Measurements from ENCODE around the gene SRP14. TPM values are rescaled to one million over a fixed set of nuclear protein-coding genes. Genes with fewer than 3 reads are reported as not detected.

SRP14 gene
- polyA plus RNA-seq, 1 experiment = 305 TPM

DNA sequence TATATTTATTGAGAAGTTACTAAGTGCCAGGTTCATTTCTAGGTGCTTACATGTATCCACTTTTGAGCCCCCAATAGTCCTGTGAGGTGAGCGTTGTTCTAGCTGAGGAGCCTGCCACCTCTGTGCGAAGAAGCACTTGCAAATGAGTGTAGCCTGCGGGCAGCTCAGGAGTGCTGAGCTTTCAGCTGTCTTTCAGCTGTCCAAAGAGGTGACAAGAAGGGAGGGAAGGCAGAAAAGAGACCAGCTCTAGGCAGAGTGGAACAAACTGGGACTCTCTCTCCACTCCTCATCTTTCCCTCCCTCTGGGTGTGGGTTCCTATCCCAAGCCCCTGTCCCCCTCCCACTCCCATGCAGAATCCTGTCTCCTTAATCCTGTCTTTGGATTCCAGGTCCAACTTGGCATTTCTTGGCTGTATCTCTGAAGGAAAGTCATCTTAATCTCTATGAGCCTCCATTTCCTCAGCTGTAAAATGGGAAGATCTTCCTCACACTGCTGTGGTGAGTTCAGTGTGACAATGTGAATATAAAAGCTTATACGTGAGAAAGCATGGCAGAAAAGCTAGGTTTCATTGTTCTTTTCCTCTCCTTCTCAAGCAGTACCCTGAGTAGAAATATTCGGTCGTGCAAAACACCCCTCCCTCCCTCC lies 6.7 kb upstream of the SRP14 start:
- no peaks in the 10 kb centered on the region for H3K27me3 ChIP-seq (ENCODE audit: control insufficient read depth, insufficient read depth, low read length)
- no peak for DNase-seq (ENCODE audit: low read depth)
- no peak for TF ChIP-seq CTCF (IDR thresholded peaks at IDR 0.05; ENCODE audit: insufficient read depth, low read depth, low read length)
- POLR2A ChIA-PET = no interaction called here
- no peak overlapping the region for H3K4me3 ChIP-seq (ENCODE audit: low read depth, low read length)
- H3K36me3 ChIP-seq (ENCODE audit: control insufficient read depth, insufficient read depth, low read length) = no peaks in the 10 kb centered on the region
- CTCF ChIA-PET = interaction anchor here (0.6 to 5.7 kb wide), 38 partner anchors 10 to 1780 kb away, joined by 3 to 93 read pairs (median 4); partner anchors contain the start of gene BMF

- ChIA-PET POLR2A (no interaction called here), CTCF (interaction anchor here (0.6 to 5.7 kb wide), 46 partner anchors 10 to 1780 kb away, joined by 3 to 93 read pairs (median 4); partner anchors contain the start of gene BMF)
- peak; percentile 97 for TF ChIP-seq CTCF (IDR thresholded peaks at IDR 0.05; ENCODE audit: insufficient read depth, low read depth, low read length)
- Histone ChIP-seq H3K36me3 (ENCODE audit: control insufficient read depth, insufficient read depth, low read length) (no peaks in the 10 kb centered on the region), H3K27me3 (ENCODE audit: control insufficient read depth, insufficient read depth, low read length) (no peaks in the 10 kb centered on the region), H3K4me3 (ENCODE audit: low read depth, low read length) (no peak overlapping the region)
- no peak for DNase-seq (ENCODE audit: low read depth)
Measured at GRCh38 chr15:40044717-40045571, 6.0 kb upstream of the SRP14 start.

DNA sequence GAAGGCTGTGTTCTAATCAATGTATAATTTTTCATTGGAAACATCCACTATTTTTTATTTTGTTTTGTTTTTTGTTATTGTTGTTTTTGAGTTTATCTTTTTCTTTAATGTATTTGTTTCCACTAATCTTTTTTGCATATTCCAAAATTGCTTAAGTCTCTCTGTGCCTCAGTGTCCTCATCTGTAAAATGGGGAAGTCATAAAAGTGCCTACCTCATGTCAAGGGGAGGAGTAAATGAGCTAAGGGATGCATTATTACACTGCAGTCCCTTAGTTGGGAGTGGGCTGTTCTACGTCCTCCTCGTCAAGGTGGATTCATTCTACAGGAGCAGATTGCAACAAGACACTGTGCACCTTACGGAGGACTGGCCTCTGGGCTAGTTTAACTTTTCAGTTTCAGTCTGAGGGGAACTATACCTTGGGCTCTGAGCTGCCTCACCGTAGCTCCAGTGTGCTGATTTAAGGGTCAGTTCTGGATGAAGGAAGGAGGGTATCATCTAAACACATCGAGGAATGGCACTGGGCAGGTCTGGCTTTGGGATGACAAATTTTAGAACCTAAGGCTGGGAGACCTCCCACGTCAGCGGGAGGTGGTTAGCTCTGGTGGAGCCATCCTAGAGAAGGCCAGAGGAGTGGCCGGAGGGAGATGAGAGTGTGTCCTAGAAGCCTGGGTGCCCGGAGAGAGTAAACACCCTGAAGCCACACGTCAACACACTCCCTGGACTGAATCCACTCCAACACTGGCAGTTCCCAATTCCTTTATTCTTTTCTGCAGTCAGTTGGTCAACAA lies 5.1 kb upstream of the SRP14 start:
- POLR2A ChIA-PET = interaction anchor here (0.5 kb wide), 1 partner anchor 10 kb away, joined by 6 read pairs; no protein-coding TSS in a partner anchor
- Histone ChIP-seq H3K27me3 (ENCODE audit: control insufficient read depth, insufficient read depth, low read length) (no peaks in the 10 kb centered on the region), H3K36me3 (ENCODE audit: control insufficient read depth, insufficient read depth, low read length) (no peaks in the 10 kb centered on the region), H3K4me3 (ENCODE audit: low read depth, low read length) (no peak overlapping the region)
- DNase-seq (ENCODE audit: low read depth) = no peak
- CTCF ChIA-PET = interaction anchor here (0.7 to 2.4 kb wide), 13 partner anchors 9 to 233 kb away, joined by 3 to 35 read pairs (median 3); no protein-coding TSS in a partner anchor
- no peak for TF ChIP-seq CTCF (IDR thresholded peaks at IDR 0.05; ENCODE audit: insufficient read depth, low read depth, low read length)

DNA sequence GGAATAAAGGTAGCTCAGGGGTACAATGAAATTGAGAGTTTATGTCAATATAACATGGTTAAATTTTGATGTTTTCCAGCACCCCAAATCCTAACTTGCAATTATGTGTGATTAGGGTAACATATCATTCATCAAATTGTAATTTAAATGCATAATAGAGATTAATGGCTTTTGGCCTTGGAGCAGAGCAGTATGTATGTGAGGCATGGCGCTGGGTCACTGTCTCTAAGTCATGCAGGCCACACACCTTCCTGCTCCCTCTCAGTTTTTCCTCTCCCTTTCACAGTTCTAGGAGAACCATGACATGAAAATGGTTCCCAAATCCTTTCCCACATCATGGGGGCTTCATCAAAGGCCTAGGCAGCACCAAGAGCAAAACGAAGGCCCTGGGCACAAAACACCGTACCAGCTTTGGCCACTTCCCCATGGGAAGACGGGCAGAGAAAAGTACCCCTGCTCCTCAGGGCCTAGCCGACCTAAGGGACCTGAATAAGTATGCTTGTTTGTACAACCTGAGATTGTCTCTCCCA lies 3.9 kb upstream of the SRP14 start:
- no peak overlapping the region for H3K4me3 ChIP-seq (ENCODE audit: low read depth, low read length)
- H3K36me3 ChIP-seq (ENCODE audit: control insufficient read depth, insufficient read depth, low read length) = no peaks in the 10 kb centered on the region
- TF ChIP-seq CTCF (IDR thresholded peaks at IDR 0.05; ENCODE audit: insufficient read depth, low read depth, low read length) = no peak
- H3K27me3 ChIP-seq (ENCODE audit: control insufficient read depth, insufficient read depth, low read length) = no peaks in the 10 kb centered on the region
- ChIA-PET POLR2A (no interaction called here), CTCF (interaction anchor here (1.2 to 2.4 kb wide), 2 partner anchors 174 to 231 kb away, joined by 3 to 35 read pairs; no protein-coding TSS in a partner anchor)
- DNase-seq (ENCODE audit: low read depth) = no peak
